GM18499 (cell line): ENCODE results near the gene VPS13D.
"Not testable (repeated sequence)": the region's sequence is repeated elsewhere in the genome, so short reads cannot be mapped to it uniquely, and the experiment has no call there.

Source experiments
- ATAC-seq: cut with Tn5 transposase; IDR thresholded peaks from one replicate; pipeline ENCODE4 v1.9.1; 2021; ENCODE audit warnings: moderate number of reproducible peaks; ENCODE audit not compliant: insufficient read depth, unreplicated experiment

The VPS13D gene

DNA sequence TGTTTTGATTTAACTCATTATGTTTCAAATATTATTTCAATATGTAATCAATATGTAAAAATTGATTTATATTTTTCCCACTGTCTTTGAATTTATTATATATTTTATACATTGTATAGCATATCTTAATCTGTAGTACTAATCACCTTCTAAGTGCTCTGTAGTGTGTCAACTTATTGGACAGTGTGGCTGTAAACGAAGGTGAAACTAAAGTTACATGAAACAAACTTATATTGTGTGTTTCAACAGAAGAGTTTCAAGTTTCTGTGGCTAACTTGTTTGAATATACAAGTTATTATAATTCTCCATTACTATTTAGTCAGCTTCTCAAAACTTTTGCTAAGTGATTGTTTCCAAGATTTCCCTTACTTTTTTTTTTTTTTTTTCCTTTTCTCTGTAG lies 212.4 kb downstream of the VPS13D start:
- ATAC-seq: no peak

DNA sequence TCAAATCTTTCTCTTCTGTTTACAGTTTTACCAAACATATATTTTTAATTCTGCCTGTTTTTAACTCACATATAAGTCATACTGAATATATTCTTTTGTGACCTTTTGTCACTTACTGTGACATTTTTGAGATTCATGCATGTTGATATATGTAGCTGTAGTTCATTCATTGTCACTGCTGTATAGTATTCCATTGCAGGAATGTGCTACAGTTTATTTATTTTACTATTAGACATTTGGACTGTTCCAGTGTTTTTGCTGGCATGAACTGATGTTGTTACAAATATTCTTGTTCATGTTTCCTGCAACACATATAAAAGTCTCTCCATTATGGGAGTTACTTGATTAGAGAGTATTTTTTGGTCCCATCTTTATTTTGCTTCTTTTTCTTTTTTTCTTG lies 213.3 kb downstream of the VPS13D start:
- no peak for ATAC-seq

DNA sequence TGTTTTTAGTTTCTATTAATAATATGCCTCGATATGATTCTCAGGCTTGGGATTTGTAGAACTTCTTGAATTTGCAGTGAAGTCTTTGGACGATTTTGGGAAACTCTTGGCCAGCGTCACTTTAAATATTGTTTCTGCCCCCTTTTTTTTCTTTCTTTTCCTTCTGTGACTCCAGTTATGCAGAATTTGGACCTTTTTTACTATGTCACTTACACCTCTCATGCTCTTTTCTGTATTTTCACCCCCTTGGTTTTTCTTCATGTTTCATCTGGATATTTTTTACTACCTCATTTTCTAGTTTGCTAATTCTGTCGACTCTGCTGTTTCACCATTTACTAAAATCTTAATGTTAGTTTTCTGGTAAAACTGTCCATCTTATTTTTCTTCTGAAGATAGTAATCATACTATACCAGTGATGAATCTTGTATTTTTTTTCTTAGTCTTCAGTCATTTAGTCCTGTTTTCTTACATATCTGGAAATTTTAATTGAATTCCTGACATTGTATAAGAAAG lies 214.6 kb downstream of the VPS13D start:
- no peak for ATAC-seq

DNA sequence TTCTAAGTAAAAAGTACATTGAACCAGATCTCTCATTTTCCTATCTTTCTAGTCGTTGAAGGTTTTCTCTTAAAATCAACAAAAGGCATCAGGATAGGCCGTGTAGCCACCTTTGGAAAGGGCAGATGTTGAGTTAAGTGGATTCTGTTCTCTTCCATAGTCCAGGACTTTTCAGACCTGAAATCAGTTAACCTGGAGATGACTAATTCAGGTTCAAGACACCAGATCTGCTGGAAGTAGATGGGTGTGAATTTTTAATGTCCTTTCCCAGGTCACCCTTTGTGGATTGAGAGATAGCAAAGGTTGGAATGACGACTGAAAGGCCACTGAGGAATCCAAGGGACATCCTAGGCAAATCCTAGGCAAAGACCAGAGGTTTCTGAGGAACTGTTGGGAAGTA lies 215.4 kb downstream of the VPS13D start:
- ATAC-seq: no peak

DNA sequence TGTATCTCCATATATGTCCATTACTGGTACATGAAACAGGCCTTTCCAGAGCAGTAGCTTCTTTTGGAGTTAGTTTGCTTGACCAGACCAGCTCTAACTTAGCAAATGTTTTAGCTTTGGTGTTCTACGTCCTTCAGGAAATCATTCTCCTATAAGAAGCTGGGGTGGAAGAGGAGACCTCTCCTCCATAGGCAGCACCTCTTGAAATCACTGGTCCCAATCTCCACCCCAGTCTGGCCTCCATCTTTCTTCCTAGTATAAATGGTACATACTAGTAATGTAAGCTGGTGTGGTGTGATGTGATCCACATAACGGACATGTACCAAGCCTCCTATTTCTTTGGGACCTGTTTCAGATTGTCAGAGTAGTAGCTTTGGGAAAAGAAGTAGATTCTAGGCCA lies 216.8 kb downstream of the VPS13D start:
- no peak for ATAC-seq

DNA sequence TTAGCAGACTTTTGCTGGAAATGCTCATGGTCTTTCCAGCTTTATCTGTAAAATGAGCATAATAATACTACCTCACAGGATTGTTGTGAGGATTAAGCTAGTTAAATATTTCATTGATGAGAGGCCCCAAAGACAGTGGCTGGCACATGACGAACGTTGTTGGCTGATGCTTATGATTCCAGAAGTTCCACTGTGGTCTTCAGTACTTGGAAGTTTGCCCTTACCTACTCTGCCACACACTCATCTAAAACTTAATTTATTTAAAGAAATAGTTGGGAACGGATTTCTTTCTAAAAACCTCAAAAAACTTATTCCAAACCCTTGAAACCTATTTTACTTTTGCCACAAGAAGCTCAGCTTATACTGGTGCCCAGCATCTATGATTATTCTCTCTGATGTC lies 217.5 kb downstream of the VPS13D start:
- no peak for ATAC-seq

DNA sequence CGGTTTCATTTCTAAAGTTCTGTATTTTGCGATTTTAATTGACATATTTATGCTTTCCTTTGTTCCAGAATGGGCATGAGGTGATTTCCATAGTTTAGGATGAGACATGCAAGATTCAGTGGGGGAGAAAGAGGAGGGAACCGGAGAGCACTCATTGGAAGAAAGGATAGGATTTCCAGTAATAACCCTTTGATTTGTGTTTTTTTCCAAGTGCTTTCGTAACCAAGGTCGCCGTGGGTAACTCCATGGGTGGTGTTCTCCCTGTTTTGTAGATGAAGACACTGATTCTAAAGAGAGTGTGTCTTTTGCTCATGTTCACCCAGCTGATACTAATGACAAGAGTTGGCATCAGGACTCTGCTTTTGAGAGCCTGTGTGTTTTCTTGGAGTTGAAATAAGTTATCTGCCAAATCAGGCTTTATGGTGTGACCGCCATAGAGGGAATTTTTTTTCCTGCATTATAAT lies 218.1 kb downstream of the VPS13D start:
- no peak for ATAC-seq

DNA sequence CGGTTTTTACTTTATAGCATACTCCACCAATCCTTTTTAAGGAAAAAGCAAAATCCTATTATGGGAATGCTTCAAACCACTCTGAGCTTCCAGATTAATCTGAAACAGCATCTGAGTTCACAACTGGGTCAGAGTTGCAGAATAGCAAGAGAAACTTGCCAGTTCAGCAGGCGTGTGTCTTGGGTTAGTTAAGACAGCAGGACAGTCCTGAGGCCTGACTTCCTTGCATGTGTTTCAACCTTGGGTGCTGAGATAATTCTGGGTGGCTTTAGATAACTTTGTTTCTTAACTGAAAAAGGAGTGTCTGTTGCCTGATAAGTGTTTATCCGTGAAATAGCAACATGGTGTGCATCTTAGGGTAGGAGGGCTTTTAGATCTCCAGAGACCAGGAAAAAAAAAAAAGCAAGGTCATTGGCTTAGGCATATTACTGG lies 218.9 kb downstream of the VPS13D start:
- no peak for ATAC-seq

DNA sequence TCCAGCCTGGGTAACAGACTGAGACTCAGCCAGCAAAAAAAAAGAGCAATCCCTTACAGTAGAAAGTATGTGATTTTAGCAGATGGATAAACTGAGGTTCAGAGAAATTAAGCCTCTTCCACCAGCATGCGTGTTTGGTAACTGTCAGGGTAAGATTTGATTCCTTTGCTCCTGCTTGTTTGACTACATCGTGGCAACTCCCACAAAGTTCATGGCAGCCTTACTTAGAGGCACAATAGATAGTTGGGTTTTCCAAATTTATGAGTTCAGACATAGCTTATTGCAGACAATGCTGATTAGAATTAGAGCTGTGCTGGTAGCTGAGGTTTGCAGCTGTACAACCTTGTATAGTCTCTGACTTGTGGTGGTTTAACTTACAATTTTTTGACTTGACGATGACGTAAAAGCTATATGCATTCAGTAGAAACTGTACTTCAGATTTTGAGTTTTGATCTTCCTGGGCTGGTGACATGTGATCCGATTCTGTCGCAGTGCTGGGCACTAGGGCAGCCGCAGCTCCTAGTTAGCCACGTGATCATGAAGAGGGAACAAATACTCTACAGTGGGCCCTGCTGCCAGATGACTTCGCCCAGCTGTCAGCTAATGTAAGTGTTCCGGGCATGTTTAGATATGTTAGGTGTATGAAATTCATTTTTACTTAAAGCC lies 220.4 kb downstream of the VPS13D start:
- no peak for ATAC-seq

DNA sequence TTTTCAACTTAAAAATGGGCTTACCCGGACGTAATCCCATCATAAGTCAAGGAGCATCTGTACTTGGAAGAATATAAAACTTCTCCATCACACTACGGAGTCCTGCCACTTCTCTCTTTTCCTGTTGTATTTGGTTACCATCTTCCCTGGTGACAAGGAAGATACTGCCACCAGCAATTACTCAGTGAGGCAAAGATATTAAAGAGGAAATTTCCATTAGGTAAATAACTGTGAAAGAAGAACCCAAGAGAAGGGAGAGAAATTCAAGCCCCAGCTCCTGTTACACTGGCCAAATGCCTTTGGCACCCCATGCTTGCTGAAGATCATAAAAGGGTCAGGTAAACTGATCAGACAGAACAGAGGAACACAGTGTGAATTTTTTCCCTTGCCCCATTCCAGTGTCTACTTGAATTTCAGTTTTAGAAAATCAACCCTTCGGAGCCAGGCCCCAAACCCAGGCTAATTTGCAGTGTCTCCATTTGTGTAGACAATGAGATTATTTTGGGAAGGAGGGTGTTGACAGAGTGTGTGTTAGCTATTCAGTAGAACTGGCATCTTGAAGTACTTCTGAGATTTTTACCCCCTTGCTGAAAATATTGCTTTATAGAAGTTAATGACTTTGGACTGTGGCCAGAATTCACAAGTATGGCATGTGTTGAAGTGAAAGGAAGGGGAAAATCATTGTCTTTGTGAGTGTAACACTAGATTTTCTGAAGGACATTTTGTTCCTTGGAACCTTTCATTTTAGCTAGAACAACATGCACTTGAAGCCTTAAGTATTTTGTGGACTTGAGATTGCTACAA lies 221.1 kb downstream of the VPS13D start:
- no peak for ATAC-seq

DNA sequence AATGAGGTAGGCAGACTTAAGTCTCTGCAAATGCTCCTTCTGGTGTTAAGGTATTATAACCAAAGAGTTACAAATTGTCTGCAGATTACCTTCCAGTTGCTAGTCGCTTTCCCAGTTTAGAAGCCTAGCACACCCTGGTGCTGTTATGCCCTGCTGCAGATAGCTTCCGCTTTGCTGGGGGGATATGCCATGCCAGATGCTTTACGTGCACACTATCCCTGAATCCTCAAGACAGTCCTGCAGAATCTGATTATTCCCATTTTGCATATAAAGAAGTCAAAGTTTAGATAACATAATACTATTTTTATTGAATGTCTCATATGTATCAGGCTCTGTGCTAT lies 221.7 kb downstream of the VPS13D start:
- ATAC-seq: no peak

DNA sequence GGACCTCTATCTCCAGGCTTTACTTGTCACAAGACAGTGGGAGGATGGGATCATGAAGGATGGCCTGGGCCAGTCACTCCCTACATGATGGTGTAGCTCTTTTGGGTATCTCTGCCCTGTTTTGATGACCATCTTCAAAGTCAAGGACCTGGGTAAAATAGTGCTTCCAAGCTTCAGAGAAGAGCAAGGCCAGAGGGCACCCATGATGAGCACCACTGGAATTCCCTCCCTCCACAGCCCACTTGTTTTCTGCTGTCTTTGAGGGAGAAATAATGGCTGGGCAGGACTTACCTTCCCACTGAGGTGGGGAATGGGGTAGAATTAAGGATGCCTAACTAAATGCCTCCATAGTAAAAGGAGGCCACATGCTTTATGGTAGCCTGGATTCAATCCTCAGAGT lies 222.4 kb downstream of the VPS13D start:
- ATAC-seq: no peak

DNA sequence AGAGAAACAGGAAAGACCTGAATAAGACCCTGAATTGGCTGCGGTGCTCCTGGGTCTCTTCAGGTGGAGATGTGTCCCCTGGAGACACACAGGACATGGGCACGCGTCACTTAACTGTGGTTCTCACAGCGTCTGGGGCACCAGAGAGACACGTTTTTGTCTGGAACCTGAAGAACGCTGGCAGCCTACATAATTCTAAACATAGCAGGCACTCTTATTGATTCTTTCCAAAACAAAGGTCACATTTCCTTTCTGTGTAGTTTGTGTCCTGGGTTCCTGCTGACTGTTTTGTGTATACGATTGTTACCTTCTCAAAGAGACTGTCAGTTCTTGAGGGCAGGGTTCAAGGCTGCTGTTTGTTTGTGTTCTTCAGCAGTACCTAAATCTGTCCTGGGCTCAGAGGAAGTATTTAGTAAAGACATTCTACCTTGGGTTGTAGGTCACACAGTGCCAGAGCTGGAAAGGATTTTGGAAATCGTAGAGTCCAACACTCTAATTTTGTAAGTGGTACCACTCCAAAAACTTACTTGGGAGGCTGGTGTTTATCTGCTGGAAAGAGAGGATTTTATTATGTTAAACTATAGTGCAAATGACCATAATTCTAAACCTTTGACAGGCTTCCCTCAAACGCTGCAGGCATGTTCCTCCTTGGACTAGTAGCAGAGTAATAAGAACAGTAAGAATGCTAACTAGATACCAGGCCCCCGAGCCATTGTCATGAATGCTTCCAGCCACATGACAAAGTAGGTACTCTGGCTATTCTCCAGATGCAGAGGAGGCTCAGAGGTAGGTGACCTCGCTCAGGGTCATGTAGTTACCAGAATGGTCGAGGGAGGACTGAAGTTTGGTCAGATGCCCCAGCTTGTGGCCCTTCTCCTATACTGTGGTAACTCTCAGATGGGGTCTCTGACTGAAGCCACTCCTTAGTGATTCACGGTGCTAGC lies 223.8 kb downstream of the VPS13D start:
- ATAC-seq: no peak

DNA sequence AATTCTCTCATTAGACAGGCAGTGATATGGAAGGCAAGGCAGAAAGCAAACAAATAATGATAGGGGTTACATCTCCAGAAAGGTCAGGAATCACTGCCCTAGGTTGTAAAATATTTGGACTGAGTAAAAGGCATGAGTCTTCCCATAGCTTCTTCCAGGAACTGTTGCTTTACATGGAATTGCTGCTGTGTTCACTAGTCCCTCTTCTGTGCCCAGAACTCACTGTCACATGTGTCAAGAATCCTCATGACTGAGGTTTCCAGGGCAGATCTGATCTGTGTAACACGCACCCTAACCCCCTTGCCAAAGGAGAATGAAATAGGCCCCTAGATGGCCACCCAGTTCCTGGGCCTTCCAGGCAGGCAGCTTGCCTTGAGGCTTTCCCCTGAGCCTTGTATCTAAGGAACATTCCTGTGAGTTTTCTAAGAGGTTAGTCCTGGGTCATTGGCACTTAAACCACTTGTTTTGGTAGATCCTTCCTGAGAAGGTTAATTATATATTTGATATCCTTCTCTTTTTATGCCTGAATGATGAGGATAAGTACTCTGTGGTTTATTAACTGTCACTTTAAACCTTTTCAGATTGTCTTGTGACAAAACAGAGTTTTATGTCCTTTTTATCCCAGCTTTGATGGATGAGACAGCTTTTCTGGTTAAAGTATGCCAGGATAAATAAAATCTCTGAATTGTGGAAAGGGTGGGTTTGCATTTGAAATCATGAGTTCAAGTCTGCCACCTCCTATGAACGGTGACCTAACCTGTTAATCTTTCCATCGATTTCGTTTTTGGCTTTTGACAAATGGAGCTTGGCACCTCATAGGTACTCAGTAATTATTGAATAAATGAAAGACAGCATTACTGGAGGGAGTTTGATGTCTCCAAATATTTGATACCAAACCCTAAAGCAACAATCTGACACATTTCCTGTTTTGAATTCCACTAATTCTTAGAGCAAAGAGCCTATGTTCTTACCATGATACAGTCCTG lies 224.9 kb downstream of the VPS13D start:
- ATAC-seq: no peak

DNA sequence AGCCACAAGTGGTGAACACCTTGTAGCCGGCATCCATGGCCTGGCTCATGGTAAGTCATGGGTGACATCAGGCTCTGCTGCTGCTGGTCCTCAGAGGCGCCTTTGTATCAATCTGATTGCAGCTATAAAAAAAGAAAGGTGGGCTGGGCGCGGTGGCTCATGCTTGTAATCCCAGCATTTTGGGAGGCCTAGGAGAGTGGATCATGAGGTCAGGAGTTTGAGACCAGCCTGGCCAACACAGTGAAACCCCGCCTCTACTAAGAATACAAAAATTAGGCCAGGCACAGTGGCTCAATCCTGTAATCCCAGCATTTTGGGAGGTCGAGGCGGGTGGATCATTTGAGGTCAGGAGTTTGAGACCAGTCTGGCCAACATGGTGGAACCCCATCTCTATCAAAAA lies 226.3 kb downstream of the VPS13D start:
- not testable (repeated sequence) for ATAC-seq

DNA sequence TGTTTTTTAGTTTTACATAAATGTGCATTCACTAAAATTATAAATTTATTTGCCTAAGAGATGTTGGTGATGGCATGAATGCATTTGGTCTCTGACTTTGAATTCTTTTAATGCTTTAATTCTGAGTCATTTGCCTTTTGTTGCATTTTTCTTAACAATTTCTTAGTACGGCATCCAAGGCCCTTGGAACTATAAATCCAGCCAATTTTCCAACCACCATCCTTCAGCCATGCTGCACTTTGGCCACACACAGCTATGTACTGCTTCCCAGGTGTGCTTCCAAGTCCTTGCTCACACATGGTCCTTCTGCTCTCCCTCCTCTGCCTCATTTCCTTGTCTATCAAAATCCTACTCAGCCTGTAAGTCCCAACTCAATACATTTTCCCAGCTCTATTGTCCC lies 227.1 kb downstream of the VPS13D start:
- ATAC-seq: no peak

DNA sequence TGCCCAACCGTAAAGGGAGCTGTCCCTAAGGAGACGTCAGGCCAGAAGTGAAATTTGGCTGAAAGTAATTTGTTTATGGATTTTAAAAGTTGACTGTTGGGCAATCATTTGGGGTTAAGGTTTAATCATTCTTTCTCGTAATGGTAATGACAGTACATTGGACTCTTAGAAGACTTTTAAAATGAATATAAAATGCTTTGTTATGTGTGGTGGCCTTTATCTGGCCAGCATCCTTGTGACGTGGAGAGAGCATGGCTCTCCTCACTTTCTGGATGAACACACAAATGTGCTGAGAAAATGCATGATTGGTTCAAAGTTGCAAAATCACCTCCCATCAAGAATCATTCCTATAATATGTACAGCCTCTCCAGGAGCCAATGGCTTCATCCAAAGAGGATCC lies 227.9 kb downstream of the VPS13D start:
- no peak for ATAC-seq

DNA sequence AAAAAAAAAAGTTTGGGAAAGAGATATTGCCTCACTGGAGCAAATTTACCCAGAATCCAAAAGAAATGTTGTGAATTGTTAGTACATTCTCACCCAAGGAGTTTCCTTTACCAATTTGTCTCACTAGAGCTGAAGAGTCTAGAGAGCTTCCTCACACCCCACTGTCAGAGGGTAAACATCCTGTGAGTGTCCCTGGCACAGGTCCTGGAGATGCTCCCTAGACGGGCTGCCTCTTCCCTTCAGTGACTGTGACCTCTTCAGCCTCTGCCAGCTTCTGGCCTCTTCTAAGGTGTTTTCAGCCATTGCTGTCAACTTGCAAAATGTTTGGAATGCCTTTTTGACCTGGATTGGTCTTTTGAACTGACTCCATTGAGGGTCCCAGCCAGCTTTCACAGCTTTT lies 228.7 kb downstream of the VPS13D start:
- no peak for ATAC-seq

DNA sequence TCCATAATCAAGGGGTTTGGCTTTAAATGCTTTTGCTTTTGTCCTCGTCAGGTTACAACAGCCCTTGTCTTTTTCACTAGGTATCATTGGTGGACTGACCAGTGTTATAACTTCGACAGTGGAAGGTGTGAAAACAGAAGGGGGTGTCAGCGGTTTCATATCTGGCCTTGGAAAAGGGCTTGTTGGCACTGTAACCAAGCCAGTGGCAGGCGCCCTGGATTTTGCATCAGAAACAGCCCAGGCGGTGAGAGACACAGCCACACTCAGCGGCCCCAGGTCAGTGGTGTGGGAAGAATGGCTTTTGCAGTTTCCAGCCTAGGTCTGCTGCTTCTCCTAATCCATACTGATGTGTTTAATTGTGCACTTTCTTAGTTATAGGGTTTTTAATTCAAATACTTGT lies 230.3 kb downstream of the VPS13D start:
- ATAC-seq: no peak
